ENCODE data around the gene ROS1.

GRCh38 chr6:117444600-117444999 is 18.9 kb upstream of the ROS1 start:
- TF ChIP-seq, protein P1, sequence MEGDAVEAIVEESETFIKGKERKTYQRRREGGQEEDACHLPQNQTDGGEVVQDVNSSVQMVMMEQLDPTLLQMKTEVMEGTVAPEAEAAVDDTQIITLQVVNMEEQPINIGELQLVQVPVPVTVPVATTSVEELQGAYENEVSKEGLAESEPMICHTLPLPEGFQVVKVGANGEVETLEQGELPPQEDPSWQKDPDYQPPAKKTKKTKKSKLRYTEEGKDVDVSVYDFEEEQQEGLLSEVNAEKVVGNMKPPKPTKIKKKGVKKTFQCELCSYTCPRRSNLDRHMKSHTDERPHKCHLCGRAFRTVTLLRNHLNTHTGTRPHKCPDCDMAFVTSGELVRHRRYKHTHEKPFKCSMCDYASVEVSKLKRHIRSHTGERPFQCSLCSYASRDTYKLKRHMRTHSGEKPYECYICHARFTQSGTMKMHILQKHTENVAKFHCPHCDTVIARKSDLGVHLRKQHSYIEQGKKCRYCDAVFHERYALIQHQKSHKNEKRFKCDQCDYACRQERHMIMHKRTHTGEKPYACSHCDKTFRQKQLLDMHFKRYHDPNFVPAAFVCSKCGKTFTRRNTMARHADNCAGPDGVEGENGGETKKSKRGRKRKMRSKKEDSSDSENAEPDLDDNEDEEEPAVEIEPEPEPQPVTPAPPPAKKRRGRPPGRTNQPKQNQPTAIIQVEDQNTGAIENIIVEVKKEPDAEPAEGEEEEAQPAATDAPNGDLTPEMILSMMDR (conservative IDR thresholded peaks at IDR 0.05 in 1 of 2, IDR thresholded peaks at IDR 0.05 in 1 of 2; ENCODE audit: low read depth in 1 of 2, low read length in 2 of 2), result no peak
- TF ChIP-seq EZH2 (IDR thresholded peaks at IDR 0.05; ENCODE audit: low read length, missing control alignments), result no peak
